GM10266 (cell line): ENCODE data around the gene WDR77.

Experiments
- DNase-seq: peaks from one replicate; pipeline ENCODE4 v3.0.0; 2012; ENCODE audit errors: extremely low spot score
- CTCF ChIP-seq: IDR thresholded peaks from 2 replicates; pipeline ENCODE4 v1.5.1; 2012; ENCODE audit warnings: mild to moderate bottlenecking, low read depth; ENCODE audit not compliant: control insufficient read depth, insufficient read depth; ENCODE audit errors: missing control alignments

WDR77 gene

GRCh38 chr1:111449703-111450017, 604 bp upstream of the WDR77 start:
- peak; percentile 21 for DNase-seq
- TF ChIP-seq CTCF, result no peak

DNA sequence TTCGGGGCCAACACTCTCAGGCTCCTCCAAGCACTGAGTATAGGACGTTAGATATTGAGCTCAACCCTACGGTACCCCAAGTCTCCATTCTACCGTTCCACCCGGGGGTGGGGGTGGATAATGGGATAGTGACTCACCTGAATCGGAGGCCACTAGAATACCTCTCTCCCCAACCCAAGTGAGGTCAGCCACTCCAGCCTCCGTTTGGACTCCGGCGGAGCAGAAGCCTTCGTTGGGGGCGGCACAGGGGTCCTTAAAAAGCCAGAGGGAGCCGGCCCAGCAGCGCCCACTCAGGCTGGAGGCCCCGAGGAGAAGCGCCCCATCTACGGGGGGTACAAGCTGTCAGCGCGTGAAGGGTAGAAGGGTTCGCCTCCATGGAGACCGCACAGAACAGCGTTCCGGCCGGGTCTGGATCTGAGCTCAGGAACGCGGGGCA, 556 bp downstream of the WDR77 start:
- TF ChIP-seq CTCF, result no peak
- DNase-seq, result no peak

GRCh38 chr1:111446967-111447892, 1.8 kb downstream of the WDR77 start:
- no peak for DNase-seq
- TF ChIP-seq CTCF, result no peak

DNA sequence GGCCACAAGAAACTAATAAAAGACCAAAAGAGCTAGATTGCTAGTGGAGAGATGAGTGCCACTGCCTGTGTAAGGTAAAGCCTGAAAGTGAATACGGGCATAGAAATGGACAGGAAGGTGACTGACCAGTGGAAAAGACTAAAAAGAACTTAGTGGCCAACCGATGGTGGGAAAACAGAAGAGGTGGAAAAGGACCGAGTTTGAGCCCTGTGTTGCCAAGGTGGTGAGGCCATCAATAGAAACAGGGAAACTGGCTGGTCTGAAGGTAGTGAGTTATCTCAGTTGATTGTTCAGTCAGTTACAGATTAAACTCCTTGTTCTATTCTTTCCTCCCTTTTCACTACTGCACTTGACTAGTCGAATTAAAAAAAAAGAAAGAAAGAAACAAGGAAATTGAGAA, 2.5 kb downstream of the WDR77 start:
- TF ChIP-seq CTCF, result no peak
- DNase-seq, result no peak

- no peak for TF ChIP-seq CTCF
- no peak for DNase-seq
Observed at GRCh38 chr1:111444031-111444430, 5.0 kb downstream of the WDR77 start.

DNA sequence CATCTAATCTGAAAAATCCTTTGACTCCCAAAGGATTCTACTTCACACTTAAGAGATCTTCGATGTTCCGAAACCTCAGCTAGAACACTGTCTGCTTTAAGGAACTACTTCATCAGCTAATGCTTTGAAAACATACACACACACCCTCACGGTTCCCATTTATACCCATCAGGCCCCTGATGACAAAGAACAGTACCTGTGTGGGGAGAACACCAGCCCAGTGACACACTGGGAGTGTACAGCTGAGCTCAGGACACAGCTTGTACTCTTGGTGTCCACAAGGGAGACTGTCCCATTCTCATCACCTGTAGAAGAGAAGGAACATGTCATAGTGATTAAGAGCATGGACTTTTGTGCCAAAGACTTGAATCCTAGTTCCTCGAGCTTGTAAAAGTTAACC, 6.6 kb downstream of the WDR77 start:
- no peak for DNase-seq
- no peak for TF ChIP-seq CTCF

GRCh38 chr1:111441573-111442192, 7.4 kb downstream of the WDR77 start:
- peak; percentile 51 for TF ChIP-seq CTCF
- DNase-seq, result peak; percentile 20
